DOHH2 (cell line): Measurements from ENCODE around the gene STXBP3.

Experiments used
- H3F3A ChIP-seq: fragments of 200-600 bp; sonication (generic), shearing (Covaris generic); 2 replicates; pipeline ENCODE4 v1.6.0; 2016; ENCODE audit warnings: antibody characterized with exemption, mild to moderate bottlenecking; ENCODE audit not compliant: control insufficient read depth, insufficient read depth
- H3K27ac ChIP-seq: fragments of 200-600 bp; sonication (generic); 2 replicates; pipeline ENCODE4 v1.5.1; 2014; ENCODE audit warnings: low read depth, mild to moderate bottlenecking, low read length, moderate library complexity
- H3K27me3 ChIP-seq: fragments of 200-600 bp; sonication (generic); 2 replicates; pipeline ENCODE4 v1.6.1; 2014; ENCODE audit warnings: mild to moderate bottlenecking, low read length, mixed read lengths; ENCODE audit not compliant: control insufficient read depth
- H3K36me3 ChIP-seq: fragments of 200-600 bp; sonication (generic); 2 replicates; pipeline ENCODE4 v1.6.1; 2014; ENCODE audit warnings: mild to moderate bottlenecking, low read length, moderate library complexity, mixed read lengths; ENCODE audit not compliant: control insufficient read depth
- H3K4me1 ChIP-seq: fragments of 200-600 bp; sonication (generic); 2 replicates; pipeline ENCODE4 v1.6.1; 2014; ENCODE audit warnings: mild to moderate bottlenecking, low read length, mixed read lengths; ENCODE audit not compliant: control insufficient read depth
- H3K4me2 ChIP-seq: fragments of 200-600 bp; sonication (generic); 2 replicates; pipeline ENCODE4 v1.6.0; 2014; ENCODE audit warnings: mild to moderate bottlenecking, low read length, moderate library complexity
- H3K4me3 ChIP-seq: fragments of 200-600 bp; sonication (generic); 2 replicates; pipeline ENCODE4 v1.5.1; 2014; ENCODE audit warnings: mild to moderate bottlenecking, low read length, mixed read lengths
- H3K79me2 ChIP-seq: fragments of 200-600 bp; sonication (generic); 2 replicates; pipeline ENCODE4 v1.6.1; 2014; ENCODE audit warnings: mild to moderate bottlenecking, low read length, mixed read lengths; ENCODE audit not compliant: control insufficient read depth
- H3K9me2 ChIP-seq: fragments of 200-600 bp; sonication (generic); replicated peaks from 2 replicates; pipeline ENCODE4 v1.6.1; 2014; ENCODE audit warnings: mild to moderate bottlenecking, low read length, mixed read lengths; ENCODE audit not compliant: control insufficient read depth
- H3K9me3 ChIP-seq: fragments of 200-600 bp; sonication (generic); 2 replicates; pipeline ENCODE4 v1.6.1; 2014; ENCODE audit warnings: antibody characterized with exemption, low read length, mixed read lengths; ENCODE audit not compliant: control insufficient read depth, insufficient read depth
- H4K20me1 ChIP-seq: fragments of 200-600 bp; sonication (generic); 2 replicates; pipeline ENCODE4 v1.6.0; 2014; ENCODE audit warnings: low read depth, mild to moderate bottlenecking, antibody characterized with exemption, low read length, moderate library complexity; ENCODE audit not compliant: control insufficient read depth, insufficient read depth
- CTCF ChIP-seq: fragments of 200-600 bp; sonication (generic); IDR thresholded peaks from one replicate; pipeline ENCODE4 v1.5.1; 2014; ENCODE audit warnings: antibody characterized with exemption, mild to moderate bottlenecking, low read depth, low read length; ENCODE audit not compliant: poor library complexity, severe bottlenecking
- EZH2phosphoT487 ChIP-seq: fragments of 200-600 bp; sonication (generic); IDR thresholded peaks from 2 replicates; pipeline ENCODE4 v1.6.1; 2017; ENCODE audit warnings: borderline replicate concordance, mild to moderate bottlenecking, antibody characterized with exemption, low read length, moderate library complexity, mixed read lengths

Gene STXBP3

GRCh38 chr1:108728327-108728923 is 18.0 kb upstream of the STXBP3 start:
- H3K4me1 ChIP-seq, result no peaks in the 10 kb centered on the region
- no peaks in the 10 kb centered on the region for H3K36me3 ChIP-seq
- no peaks in the 10 kb centered on the region for H4K20me1 ChIP-seq
- no peaks in the 10 kb centered on the region for H3K79me2 ChIP-seq
- H3K9me3 ChIP-seq, result no peaks in the 10 kb centered on the region
- H3K4me2 ChIP-seq, result no peak overlapping the region
- peaks cover 18% of the 10 kb centered on the region for H3K27me3 ChIP-seq
- TF ChIP-seq CTCF, result no peak
- TF ChIP-seq EZH2phosphoT487, result no peak
- no peak overlapping the region for H3K4me3 ChIP-seq
- no peaks in the 10 kb centered on the region for H3F3A ChIP-seq
- no peaks in the 10 kb centered on the region for H3K9me2 ChIP-seq
- H3K27ac ChIP-seq, result no peak overlapping the region

GRCh38 chr1:108729481-108729880 is 17.0 kb upstream of the STXBP3 start:
- TF ChIP-seq CTCF (no peak), EZH2phosphoT487 (no peak)

GRCh38 chr1:108732398-108732797 is 14.1 kb upstream of the STXBP3 start:
- Histone ChIP-seq H3K4me1 (no peaks in the 10 kb centered on the region), H3K27me3 (peaks cover 16% of the 10 kb centered on the region)
- TF ChIP-seq CTCF, result no peak

More at GRCh38 chr1:108729481-108729880, 17.0 kb upstream of the STXBP3 start:
- peaks cover 18% of the 10 kb centered on the region for H3K27me3 ChIP-seq
- H4K20me1 ChIP-seq, result no peaks in the 10 kb centered on the region
- H3K9me2 ChIP-seq, result no peaks in the 10 kb centered on the region
- H3K36me3 ChIP-seq, result no peaks in the 10 kb centered on the region
- no peaks in the 10 kb centered on the region for H3K4me1 ChIP-seq
- no peaks in the 10 kb centered on the region for H3K9me3 ChIP-seq
- no peaks in the 10 kb centered on the region for H3K79me2 ChIP-seq
- no peak overlapping the region for H3K4me2 ChIP-seq
- no peak overlapping the region for H3K27ac ChIP-seq
- no peak overlapping the region for H3K4me3 ChIP-seq
- no peaks in the 10 kb centered on the region for H3F3A ChIP-seq

More at GRCh38 chr1:108732398-108732797, 14.1 kb upstream of the STXBP3 start:
- no peak overlapping the region for H3K27ac ChIP-seq
- no peaks in the 10 kb centered on the region for H4K20me1 ChIP-seq
- no peaks in the 10 kb centered on the region for H3F3A ChIP-seq
- H3K9me3 ChIP-seq, result no peaks in the 10 kb centered on the region
- H3K36me3 ChIP-seq, result no peaks in the 10 kb centered on the region
- no peak overlapping the region for H3K4me2 ChIP-seq
- H3K79me2 ChIP-seq, result no peaks in the 10 kb centered on the region
- H3K9me2 ChIP-seq, result no peaks in the 10 kb centered on the region
- H3K4me3 ChIP-seq, result no peak overlapping the region
